HT-29 (cell line): ENCODE measurements around the gene CDC45. TPM values are rescaled to one million over a fixed set of nuclear protein-coding genes. Genes with fewer than 3 reads are reported as not detected.

Source experiments
- DNase-seq: peaks from one replicate; pipeline ENCODE4 v3.0.0-alpha.2; 2015; ENCODE audit warnings: low spot score
- total RNA-seq: library from RNA; depleted of rRNA; stranded (reverse); fragments of >200 nt; shearing (Covaris generic); gene quantifications from 2 replicates; pipeline ENCODE4 v1.2.3, GENCODE V29; 2014

CDC45 gene
- total RNA-seq, 1 experiment from 2014 or later = 71.3 TPM

DNA sequence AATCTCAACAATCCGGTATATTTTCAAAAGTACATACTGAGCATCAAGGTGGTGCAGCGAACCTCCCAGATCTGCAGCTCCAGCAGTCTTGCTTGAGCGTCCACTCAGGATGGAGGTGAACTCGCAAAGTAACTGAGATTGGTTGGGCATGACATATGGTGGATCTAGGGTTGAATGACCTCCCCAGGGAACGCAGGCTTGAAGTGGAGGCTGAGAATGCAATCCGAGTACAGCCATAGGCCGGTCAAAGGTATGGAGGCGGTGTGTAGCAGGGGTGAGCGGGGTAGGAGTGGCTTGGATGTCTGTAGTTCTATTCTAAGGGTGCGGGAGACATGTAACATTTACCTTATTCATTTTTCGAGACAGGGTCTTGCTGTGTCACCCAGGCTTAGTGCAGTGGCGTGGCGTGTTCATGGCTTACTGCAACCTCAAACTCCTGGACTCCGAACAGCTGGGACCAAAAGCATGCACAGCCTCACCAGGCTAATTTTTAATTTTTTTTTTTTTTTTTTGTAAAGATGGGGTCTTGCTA lies 31.6 kb upstream of the CDC45 start:
- DNase-seq = peak; percentile 70

DNA sequence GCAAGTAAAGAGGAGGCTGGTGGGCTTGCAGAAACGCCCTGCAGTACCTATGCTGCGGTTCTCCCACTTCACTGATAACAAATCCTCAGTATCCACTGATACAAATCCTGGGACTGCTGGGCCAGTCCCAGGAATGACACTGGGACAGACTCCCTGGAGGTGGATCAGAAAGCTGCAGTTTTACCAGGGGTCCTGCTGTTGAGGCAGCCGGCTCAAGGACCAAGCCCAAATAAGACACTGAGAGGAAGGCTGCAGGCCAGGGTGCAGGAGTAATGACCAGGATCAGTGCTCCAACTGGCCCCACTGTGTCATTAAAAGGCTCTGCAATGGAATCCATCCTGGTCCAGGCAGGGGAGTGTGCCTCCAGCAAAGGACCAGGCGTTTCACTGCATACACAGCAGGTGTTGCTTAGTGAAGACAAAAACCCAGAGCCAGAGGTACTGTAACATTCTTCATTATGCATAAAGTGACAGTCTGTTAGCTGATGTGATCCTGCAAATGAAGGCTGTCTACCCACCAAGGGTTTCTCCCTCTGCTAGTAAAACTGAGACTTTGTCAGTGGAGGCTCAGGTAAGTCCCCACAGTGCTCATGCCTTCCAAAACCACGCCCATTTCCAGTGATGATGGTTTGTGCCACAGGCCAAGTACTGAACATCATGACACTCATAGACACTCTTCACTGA lies 30.8 kb upstream of the CDC45 start:
- no peak for DNase-seq

DNA sequence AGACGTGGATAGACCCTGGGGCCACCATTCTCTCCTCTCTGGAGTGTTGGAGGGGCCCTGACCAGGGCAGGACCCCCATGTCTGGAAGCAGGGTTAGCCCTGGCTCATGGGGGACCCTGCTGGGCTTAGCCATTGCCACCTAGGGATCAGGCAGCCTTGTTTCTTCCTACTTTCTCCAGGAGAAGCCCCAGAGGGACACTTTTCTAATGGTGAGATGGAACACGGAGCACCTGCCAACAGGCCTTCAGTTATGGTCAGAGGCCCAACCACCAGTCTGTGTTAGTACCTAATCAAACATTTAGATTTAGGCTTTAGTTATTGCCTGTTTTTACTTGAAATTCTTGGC lies 30.3 kb upstream of the CDC45 start:
- DNase-seq = no peak

DNA sequence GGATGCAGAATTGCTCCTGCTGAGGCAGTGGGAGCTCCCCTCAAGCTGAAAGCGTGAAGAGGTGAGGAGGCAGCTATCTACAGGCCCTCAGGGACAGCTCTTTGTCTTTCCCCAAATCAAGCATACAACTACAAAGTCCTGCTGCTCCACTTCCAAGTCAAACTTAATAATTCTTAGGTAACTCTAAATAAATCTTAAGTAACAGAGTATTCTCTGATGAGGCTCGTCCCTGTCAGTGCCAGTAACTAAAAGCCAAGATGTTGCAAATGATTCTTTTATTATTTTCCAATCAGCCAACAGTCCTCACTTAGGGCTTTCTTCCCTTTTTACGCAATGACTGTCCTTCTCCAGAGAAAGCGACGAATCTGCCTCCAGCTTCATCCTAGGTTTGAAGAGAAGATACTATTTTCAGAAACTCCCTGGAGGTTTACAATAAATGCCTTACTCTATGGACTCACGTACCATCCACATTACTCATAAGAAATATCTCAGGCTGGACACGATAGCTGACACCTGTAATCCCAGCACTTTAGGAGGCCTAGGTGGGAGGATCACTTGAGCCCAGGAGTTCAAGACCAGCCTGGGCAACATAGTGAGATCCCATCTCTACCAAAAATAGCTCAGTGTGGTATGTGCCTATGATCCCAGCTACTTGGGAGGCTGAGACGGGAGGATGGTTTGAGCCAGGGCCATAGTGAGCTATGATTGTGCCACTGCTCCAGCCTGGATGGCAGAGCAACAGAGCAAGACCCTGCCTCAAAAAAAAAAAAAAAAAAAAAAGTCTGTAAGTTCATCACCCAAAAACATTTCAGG lies 29.2 kb upstream of the CDC45 start:
- DNase-seq = no peak

DNA sequence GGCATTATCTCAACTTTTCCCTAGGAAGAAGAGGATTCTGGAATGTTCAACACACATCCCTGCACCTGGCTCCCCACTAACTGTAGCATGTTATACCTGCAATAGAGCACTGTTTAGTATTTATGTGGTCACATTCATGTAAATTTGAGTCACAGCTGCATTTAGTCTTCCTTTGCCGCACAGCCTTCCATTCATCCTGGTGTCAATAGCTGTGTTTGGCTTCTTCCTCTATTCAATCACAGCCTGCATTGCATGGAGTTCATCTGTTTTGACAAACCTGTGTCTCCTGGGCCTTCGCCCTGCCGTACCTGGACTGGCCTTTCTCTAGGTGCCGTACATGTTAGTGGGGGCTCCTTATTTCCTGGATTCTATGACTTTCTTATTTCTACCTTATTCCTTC lies 28.1 kb upstream of the CDC45 start:
- no peak for DNase-seq

DNA sequence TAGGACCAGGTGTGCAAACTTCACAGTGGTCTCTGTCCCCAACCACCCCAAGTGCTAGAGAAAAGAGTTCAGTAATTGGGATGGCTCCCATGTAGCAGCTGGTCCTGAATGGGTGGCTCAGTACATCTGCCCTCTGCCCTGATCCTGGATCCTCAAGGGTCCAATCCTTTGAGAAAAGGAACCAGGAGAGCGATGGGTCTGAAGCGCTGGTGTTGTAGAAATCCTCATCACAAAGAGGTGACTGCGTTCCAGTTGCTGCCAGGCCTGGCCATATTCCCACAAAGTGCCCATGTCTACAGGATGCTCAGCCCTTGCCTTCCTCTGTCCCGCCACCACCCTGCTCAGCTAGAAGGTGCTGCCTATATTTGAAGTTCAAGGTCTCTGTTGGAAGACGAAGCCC lies 26.0 kb upstream of the CDC45 start:
- no peak for DNase-seq

DNA sequence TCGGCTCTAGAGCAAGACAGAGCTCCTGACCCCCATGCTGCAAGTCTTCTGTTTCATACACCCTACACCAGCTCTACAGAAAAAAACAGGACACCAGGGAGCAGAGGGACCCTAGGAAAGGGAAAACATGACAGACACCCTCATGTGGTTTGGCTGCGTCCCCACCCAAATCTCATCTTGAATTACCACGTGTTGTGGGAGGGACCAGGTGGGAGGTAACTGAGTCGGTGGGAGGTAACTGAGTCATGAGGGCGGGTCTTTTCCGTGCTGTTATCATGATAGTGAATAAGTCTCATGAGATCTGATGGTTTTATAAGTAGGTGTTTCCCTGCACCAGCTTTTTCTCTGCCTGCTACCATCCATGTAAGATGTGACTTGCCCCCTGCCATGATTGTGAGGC lies 25.6 kb upstream of the CDC45 start:
- no peak for DNase-seq

DNA sequence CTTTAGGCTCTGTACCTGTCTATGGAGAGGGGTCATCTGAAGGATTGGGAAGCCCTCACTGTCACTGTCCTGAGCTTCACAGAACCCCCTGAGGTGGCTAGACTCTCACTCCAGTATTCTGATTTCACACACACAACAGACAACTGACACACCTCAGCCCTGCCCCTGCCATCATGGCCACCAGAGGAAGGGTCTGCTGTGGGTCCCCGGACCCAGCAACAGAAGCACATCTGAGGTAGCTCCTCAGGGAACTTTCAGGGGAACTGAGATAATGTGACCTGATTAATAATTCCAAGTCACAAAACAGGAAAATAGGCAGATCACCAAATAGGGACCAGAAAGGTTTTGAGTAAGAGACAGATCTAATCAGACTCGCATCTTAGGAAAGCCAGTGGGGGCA lies 24.7 kb upstream of the CDC45 start:
- no peak for DNase-seq

DNA sequence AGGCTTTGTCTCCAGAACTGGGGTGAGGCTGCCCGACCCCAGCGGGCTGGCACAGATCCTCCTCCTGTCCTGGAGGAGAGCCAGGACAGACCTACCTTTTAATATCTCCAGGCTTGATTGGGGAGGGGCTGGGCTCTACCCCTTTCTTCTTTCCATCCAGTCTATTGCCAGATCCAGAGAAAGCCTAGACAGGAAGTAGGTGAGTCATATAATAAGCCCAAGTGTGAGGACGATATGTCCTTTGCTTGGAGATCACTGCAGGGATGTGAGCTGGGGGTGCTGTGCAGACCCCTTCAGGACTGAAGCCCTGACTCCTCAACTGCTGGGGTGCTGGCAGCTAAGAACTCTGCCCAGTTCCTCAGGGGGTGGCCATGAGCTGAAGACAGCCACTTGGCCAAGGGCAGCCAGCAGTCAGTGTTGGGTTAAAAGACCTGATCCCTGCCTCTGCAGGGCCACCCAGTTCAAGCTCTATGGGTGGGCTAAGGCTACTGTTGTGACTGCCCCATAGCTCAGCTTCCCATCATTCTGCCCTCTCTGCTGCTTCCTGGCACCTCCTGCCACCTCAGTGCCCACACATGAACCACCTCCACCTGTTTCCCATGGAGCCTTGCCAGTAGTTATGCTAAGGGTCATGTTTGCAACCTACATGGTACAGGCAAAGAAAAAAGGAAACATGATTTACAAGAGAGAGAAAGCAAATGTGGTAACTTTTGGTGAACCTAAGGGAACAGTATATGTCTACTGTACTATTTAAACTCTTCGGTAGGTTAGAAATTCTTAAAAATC lies 23.9 kb upstream of the CDC45 start:
- DNase-seq = no peak

DNA sequence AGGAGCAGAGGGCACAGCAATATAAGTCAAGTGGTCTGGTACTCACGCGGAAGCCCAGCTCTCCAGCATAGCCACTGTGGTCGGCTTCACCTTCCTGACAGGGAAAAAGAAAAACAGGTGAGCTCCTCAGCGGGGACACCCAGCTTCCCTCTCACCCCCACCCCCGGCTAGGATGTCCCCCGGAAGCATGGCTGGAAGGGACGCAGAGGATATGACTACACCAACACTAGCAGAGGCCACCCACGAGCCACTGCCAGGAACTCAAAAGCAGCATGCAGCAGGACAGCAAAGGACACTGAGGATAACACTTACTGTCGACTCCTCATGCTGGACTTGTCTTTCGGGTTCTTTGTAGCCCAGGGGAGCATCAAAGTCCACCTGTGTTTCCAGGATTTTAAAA lies 23.2 kb upstream of the CDC45 start:
- no peak for DNase-seq

DNA sequence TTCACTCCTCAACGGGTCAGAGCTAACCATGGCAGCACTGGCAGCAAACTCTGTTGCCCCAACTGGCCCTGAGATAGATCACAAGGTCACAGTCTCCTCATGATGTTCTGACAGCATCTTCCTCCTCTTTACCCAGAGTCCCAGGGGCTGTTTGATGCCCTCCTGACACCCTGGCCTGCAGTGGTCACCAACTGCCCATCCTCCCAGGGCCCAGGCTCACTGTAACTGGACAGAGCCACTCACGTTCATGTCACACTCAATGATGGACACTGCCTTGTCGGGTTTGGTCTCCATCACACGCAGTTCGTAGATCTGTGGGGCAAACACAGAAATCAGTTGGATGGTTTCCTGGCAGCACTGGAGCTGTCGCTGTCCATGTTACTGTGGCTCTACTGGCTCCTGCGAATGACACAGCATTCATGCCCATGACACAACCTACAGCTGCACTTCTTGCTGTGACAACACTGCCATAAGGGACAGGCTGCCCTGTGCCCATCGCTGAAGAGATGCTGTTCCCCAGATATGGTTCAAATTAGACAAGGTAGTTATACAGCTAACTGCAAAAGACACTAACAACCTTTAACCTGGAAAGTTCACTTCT lies 21.8 kb upstream of the CDC45 start:
- DNase-seq = no peak

DNA sequence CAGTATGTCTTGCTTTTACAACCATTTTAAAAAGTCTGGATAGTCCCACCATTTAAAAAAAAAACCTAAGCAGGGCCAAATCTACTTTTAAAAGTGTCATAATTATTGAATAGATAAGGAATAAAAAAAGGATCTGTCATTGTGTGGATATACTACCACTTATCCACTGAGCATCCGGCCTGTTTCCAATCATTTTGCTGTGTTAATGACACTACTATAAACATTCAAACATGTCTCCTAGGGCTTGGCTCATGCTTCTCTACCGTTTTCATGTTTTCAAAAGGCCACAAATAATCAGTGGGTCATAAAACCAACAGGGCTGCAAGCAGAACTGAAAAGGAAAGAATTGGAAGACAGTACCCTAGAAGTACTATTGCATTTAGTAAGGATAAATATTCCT lies 19.7 kb upstream of the CDC45 start:
- DNase-seq = no peak

DNA sequence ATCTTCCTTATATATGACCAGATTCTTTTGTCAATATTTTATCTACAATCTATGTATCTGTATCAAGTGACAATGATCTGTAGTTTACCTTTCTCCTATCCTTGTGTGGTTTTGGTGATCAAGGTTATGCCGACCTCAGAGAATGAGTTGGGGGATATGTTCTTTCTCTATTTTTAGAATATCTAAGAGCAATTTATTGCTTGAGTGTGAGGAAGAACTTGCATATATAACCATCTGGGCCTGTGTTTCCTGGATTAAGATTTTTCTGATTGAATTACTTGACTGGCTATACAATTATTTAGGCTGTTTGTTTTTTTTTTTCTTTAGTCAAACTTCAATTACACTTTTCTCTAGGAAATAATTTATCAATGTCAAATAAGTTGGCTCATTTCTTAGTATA lies 18.2 kb upstream of the CDC45 start:
- no peak for DNase-seq

DNA sequence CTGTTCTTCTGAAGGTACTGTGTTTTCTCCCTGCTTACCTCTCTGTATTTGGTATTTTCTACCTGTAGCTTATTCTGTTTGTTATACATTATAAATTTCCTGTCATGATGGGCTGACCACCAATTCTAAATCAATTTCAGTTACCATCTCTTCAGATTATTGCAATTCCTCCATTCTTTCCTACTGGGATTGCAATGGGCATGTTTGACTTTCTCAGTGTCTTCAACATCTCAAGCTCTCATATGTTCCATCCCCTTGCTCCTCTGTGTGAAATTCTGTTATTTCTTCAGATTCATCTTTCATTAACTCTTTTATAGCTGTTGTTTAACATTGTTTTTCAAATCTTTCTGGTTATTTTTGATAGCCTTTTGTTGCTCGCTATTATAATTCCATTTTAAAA lies 16.7 kb upstream of the CDC45 start:
- DNase-seq = no peak

DNA sequence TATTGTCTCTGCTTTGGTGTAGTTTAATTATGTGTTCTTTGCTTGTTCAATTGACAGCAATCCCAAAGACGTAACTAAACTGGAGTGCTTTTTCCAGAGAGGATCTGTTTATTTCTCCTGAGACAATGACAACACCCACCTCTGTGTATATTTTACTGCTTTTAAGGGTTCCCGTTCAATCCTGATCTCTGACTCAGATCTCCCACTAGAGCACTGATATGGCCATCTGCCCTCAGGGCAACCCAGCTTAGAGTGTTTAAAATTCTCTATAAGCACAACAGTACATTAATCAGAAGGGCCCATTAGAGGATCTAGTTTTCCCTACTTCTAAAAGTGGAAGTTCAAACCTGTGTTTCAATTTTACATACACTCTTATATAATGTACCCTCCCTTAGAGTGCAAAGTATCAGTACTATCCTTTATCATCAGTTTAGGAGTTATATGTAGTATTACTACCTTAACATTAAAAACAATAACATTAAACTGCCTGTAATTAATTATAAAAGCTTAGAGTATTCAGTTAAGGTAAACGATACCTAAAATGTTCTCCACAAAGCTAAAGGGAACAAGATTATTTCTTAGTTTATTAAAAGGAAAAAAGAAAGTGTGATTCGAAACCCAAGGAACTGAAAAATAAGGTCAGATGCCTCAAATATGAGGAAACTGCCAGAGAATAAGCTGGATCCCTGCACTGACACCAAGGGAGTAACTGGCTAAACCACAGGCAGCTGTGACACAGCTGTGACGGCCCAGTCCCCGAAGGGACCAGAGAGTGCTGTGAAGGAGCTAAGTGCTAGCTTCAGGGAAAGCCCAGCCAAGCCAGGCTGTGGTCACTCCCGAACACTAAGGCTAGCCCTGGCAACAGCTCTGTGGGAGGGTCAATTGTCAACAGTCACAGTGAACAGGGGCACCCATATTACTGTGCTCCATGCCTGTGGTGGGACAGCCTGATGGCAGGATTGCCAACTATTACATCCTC lies 15.9 kb upstream of the CDC45 start:
- DNase-seq = no peak

DNA sequence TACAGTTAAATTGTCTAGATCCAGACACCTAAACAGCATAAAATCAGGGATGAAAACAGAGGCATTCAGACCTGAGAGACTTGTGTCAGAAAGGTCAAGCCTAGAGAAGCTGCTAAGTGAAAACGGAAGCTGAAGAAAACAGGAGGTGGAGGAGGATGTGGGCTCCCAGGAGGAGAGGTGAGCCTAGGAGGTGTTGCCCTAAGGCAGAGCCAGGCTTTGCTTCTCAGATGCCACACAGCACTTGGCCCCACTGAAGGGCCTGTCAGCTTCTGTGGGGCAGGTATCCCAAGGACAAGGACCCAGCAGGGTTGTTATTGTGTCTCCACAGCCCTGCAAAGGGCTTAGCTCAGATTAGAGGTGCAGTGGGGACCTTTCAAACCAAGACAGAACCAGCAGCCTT lies 15.2 kb upstream of the CDC45 start:
- DNase-seq = no peak

DNA sequence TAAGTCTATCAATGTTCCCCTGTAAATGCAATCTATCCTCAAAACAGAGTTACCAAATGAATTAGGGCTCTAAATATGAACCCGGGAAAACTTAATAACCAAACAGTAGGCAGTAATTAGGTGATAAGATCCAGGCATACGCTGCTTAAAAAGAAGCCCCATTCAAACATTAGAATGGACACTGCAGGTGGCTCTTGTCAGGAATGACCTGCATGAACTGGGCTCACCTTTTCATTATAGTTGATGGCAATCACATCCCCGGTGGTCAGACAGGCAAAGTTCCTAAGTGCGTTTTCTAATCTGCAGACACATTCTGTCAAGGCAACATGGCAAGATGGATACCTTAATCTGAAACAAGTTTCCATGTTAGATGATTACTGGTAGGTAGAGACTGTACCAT lies 14.7 kb upstream of the CDC45 start:
- DNase-seq = no peak

DNA sequence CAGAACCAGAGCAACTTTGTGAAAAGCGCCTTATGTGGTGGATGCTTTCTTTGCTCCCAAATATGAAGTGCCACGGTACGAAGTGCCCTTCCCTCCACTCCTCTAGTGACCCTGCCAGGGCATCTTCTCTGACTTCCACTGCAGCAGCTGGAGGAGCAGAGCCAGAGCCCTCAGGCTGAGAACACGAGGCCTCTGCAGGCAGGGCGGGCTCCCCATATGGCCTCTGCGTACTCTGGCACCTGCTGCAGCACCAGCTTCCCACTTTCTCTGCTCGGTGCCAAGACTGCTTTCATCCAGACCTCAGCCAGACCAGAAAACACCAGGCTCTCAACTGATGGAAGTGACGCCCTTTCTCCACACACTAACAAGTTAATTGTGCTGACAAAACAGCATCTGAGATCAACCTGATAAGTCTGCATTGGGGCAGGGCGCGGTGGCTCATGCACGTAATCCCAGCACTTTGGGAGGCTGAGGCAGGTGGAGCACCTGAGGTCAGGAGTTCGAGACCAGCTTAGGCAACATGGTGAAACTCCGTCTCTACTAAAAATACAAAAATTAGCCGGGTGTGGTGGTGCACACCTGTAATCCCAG lies 13.5 kb upstream of the CDC45 start:
- no peak for DNase-seq

DNA sequence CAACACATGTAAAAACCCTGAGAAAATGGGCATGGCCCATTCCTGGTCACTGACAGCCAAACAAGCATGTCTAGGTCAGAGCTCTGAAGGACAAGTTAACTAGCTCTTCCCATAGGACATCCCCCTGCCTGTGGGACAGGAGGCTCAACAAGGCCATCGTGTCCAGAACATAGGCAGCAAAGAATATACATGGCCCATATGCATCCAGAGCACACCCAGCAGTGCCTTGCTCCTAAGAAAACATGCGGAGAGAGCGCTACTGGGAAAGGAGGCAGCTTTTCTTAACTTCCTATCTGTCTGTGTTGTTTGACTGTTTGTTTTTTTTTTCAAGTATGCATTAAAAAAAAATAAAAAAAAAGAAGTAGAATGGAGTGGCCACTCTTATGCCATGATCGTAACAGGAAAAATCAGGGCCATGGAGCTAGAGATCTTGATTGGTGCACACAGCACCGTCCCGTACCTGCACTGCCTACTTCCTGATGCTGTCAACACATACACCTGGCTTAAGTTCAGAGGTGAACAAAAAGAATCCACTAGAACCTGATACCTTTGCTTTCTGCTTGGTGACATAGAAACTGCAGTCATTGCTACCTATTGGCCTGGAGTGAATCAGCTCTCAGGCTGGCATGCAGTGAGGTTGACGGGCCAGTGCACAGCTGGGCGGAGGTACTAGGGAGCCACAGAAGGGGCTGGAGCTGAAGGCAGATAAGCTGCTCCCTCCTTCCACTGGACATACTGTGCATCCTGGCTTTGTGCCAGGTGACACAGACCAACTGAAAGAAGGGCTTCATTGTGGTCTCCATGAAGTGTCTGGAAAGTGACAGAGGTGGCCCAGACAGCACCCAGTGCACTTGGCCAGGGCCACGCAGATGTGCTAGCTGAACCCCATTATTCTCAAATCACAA lies 12.6 kb upstream of the CDC45 start:
- no peak for DNase-seq
